Activated CD8-positive, alpha-beta memory T cell treated with anti-CD3 and anti-CD28 coated beads for 4 hours (primary cell): ENCODE results near the gene AGPAT1.
"Not testable (repeated sequence)": the region's sequence is repeated elsewhere in the genome, so short reads cannot be mapped to it uniquely, and the experiment has no call there.

ENCODE experiments used
- DNase-seq, 2 donors: peaks; one replicate each; pipeline ENCODE4 v3.0.0-alpha.2; 2020; ENCODE audit warnings: low read depth in 2 of 2

Gene AGPAT1

DNA sequence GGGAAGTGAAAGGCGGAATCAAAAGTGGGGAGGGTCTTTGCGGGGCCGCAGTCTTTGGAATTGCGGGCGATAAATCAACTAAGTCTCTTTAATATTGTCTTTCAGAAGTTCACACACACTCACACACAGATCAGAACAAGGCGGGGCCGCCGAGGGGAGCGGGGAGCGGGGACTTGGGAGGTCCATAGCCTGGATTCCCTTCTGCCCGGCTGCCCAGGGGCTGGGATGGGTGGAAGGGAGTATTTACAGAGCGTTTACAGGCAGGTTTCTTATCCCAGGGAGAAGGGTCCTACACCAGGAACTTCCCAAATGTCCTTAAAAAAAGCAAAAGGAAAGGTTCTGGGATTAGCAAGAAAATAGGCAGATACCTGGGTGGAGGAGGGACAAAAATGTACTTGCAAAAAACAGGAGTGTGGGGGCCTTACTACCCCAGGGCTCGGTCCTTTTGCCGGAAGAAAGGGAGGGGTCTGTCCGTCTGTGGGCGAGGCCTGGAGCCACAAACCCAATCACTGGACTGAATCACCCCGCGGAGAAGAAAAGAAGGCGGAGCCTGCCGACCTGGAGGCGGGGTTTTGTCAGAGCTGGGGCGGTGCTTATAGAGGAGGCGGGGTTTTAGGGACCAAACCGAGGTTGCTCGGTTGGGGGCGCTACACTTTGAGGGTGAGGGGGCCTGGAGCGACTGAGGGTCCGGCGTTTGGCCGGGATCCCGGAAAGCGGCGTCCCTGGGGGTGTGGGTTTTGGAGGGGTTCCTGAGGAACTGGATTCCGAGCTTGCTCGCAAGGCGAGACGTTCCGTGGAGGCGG lies 27.4 kb downstream of the AGPAT1 start:
- peak; percentile 31 to 32 for DNase-seq

DNA sequence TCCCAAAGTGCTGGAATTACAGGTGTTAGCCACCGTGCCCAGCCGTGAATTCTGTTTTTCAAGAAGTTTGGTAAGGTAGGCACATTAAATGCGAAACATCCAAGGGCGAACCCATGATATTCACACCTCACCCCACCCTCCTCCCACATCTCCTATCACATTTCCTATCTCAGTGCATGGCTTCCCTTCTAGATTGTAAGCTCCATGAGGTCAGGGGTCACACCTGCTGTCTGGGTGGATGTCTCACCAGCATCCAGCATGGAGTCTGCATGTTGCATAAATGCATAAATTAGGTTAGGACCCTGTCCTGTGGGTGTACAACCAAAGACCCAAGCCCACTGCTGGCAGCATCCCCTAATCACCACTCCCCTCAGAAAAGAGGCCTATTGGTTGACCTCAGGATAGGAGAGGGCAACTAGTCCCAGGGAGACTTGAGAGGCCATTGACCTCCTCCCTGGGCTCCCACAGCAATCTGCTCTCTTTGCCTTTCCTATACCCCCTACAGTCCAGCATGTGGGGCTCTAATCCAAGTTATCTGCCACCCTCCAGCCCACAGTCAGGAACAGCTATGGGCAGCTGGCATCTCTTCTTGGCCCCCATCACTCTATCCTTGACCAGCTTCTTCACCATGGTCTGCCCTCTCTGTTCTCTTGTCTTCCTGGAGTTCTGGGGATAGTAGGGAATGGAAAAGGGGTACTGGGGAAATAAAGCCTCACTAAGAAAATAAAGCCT lies 28.3 kb downstream of the AGPAT1 start:
- DNase-seq: no peak

DNA sequence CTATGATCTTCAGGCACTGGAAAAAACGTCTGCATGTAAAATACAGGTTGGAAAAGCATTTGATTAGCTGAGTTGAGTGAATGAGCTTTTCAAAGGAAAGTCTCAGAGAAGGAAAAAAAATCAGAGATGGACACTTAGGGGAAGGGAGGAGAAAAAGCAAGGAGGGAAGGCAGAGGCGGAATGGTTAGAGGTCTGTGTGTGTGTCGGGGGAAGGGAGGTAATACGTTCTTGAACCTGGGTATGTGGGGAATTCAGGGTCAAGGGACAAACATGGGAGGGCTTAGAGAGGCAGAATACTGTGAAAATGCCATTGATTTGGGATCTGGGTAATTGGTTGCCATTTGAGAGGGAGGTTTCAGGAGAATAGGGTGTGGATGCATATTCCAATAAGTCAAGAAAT lies 29.2 kb downstream of the AGPAT1 start:
- no peak for DNase-seq

DNA sequence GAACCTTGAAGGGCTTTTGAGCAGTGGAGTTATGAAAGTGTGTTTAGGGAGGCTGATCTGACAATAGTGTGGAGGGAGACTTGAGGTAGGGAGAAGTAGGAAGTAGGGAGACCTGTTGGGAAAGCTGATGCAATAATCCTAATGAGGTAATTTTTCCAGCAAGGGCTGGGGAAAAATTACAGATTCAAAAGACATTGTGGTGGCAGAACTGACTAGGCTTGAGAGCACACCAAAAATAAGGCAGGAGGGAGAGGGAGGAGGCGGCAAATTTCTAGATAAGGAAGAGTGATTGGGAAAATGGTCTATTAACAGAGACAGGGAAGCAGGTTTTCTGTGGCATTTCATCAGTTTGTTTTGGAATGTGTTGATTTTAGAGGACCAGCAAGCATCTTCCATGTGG lies 29.6 kb downstream of the AGPAT1 start:
- DNase-seq: no peak

- DNase-seq: not testable (repeated sequence)
Observed at GRCh38 chr6:32144238-32144637, 31.6 kb downstream of the AGPAT1 start.

DNA sequence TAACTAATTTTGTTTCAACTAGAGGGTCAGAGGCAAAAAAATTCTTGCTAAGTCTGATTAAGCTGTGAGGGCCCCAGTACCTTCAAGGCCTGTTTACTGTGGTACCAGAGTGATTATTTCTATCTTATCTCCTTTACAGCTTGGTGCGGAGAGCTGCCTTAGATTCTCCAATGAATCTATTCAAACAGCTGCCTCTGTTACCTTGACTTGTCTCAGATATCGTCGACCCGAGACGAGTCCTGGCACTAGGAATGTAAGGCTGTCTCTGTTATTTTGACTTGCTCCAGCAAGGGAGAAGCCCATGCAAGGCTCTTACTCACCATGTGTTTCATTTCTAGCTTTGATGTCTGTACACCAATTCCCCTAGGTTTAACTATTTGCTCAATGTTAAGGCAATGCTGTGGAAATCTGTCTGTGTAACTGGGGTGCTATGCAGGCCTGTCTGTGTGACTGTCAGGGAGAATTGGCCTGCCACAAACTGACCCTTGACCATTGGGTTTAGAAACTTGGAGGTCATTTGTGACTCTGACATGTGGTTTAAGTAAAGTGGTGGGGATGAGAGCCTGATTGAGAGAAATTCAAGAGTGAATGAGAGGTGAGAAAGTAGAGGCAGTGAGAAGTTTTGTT lies 35.4 kb downstream of the AGPAT1 start:
- no peak for DNase-seq

- DNase-seq: no peak
Observed at GRCh38 chr6:32139590-32139989, 36.3 kb downstream of the AGPAT1 start.

- no peak for DNase-seq
Observed at GRCh38 chr6:32137454-32137853, 38.4 kb downstream of the AGPAT1 start.

DNA sequence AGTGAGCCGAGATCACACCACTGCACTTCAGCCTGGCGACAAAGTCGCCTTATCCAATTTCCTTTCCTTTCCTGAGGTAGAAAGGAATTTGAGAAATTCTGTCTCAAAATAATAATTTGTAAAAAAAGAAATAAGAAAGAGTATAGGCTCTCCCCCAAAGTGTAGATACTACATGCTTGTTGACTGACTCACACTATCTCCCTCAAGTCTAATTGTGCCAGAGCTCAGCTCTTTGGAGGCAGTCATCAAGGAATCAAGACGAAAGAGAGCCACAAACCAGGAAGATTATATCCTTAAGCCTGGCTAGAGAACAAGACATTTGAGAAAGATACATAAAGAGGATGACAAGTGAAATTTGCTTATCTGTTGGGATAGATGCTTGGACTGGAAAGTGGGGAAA lies 42.1 kb downstream of the AGPAT1 start:
- no peak for DNase-seq

DNA sequence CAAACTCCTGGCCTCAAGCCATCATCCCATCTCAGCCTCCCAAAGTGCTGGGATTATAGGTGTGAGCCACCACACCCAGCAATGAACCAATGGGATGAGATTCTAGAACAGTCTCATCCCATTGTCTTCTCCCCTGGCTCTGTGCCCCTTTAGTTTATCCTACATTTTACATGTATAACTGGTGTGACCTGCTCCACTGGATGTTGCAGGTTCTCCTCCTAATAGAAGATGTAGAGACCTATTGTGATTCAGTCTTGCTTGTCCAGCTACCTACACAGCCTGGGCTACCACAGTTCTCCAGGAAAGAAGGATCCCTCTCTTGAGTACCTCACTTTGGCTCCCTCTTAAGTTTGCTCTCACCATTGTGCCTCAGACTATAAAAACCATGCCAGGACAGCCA lies 43.8 kb downstream of the AGPAT1 start:
- no peak for DNase-seq

- no peak for DNase-seq
Observed at GRCh38 chr6:32131439-32131948, 44.4 kb downstream of the AGPAT1 start.

DNA sequence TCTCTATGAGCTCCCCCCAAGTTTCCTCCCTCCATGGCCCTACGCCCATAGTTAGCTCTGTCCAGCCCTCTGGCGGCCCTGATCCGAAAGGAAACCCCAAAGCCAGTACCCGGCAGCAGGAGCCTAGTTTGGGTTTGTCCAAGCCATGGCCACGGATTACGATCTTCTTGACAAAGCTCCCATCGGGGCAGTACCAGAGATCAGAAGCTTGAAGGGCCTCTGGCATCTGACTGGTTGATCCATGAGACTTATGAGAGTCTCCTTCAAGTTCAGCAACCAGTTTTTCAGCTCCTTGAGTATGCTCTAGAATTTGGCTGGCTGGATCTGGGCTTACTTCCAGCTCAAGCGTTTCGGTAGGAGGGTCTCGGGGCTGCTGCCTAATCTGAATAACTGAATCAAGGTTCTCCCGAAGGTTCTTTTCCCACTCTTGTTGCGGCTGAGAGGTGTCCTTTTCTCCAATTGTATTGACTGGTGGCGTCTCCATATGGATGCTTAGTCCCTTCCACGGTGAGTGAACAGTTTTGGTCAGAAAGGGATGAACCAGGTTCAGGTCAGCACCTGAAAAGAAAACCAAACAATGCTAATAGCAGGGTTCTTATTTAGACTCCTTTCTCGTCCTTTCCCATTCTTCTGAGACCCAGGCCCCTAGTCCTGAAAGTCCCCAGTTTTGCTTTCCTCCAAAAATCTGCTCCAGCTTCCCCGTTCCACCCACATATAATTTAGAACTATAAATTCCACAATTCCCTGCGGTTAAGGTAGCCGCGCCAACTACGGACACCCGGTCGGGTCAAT lies 46.4 kb downstream of the AGPAT1 start:
- DNase-seq: no peak

- no peak for DNase-seq
Observed at GRCh38 chr6:32128751-32129296, 47.1 kb downstream of the AGPAT1 start.

GRCh38 chr6:32127717-32128592 lies 47.9 kb downstream of the AGPAT1 start, which contains the start of gene ATF6B:
Gene ATF6B (minus strand): TSS chr6:32128246. CDS start chr6:32128207, 39 bp downstream.
- peak; percentile 94 to 99 for DNase-seq

- no peak for DNase-seq
Observed at GRCh38 chr6:32127409-32127716, 48.5 kb downstream of the AGPAT1 start.

GRCh38 chr6:32126880-32127279 lies 49.0 kb downstream of the AGPAT1 start:
- no peak for DNase-seq

DNA sequence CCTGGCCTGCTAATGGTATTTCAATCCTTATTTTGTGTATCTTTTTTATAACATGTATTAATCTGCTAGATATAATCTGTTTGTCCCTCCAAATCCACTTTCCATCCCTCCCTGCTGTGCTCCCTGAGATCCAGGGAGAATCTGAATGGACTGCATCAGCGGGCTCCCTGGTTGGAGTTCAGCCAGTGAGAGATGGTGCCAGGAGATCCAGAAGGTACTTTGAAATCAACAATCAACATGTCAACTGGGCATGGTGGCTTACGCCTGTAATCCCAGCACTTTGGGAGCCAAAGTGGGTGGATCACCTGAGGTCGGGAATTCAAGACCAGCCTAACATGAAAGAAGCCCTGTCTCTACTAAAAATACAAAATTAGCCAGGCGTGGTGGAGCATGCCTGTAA lies 52.2 kb downstream of the AGPAT1 start:
- no peak for DNase-seq

GRCh38 chr6:32120573-32121059 lies 55.3 kb downstream of the AGPAT1 start:
- DNase-seq: no peak

- DNase-seq: peak; percentile 20 to 36
Observed at GRCh38 chr6:32118782-32119628, 56.9 kb downstream of the AGPAT1 start.
